Measurements from ENCODE around the gene COX20.

COX20 gene

GRCh38 chr1:244854166-244854565 lies 18.7 kb downstream of the COX20 start:
- no peak for FAIRE-seq

GRCh38 chr1:244854865-244855578 lies 19.6 kb downstream of the COX20 start:
- no peak for FAIRE-seq

- no peak for FAIRE-seq
These were observed 22.3 kb downstream of the COX20 start for GRCh38 chr1:244857761-244858160.

GRCh38 chr1:244858357-244858756 lies 22.9 kb downstream of the COX20 start:
- FAIRE-seq, result no peak

- no peak for FAIRE-seq
These were observed 24.6 kb downstream of the COX20 start for GRCh38 chr1:244860078-244860477.

GRCh38 chr1:244860914-244861610 lies 25.6 kb downstream of the COX20 start:
- FAIRE-seq, result no peak

- FAIRE-seq, result no peak
These were observed 26.2 kb downstream of the COX20 start for GRCh38 chr1:244861683-244862082.

GRCh38 chr1:244862354-244862698 lies 26.9 kb downstream of the COX20 start:
- FAIRE-seq, result no peak

- FAIRE-seq, result no peak
These were observed 27.4 kb downstream of the COX20 start for GRCh38 chr1:244862699-244863490.

- no peak for FAIRE-seq
These were observed 28.2 kb downstream of the COX20 start for GRCh38 chr1:244863491-244864252.

GRCh38 chr1:244864253-244865027 lies 29.0 kb downstream of the COX20 start, which contains the start of gene HNRNPU:
Gene HNRNPU, minus strand, starts transcription at chr1:244864543. Its CDS starts 236 bp downstream, at chr1:244864307.
- peak; percentile 35 for FAIRE-seq

GRCh38 chr1:244865028-244865371 lies 29.5 kb downstream of the COX20 start:
- FAIRE-seq, result no peak

- no peak for FAIRE-seq
These were observed 30.4 kb downstream of the COX20 start for GRCh38 chr1:244865820-244866219.

- no peak for FAIRE-seq
These were observed 30.9 kb downstream of the COX20 start for GRCh38 chr1:244866355-244866754.

GRCh38 chr1:244868484-244869363 lies 33.3 kb downstream of the COX20 start:
- no peak for FAIRE-seq

- FAIRE-seq, result no peak
These were observed 33.9 kb downstream of the COX20 start for GRCh38 chr1:244869364-244869827.

GRCh38 chr1:244869950-244870349 lies 34.5 kb downstream of the COX20 start:
- FAIRE-seq, result no peak

- no peak for FAIRE-seq
These were observed 39.6 kb downstream of the COX20 start for GRCh38 chr1:244874974-244875579.

- no peak for FAIRE-seq
These were observed 40.9 kb downstream of the COX20 start for GRCh38 chr1:244876228-244876910.

GRCh38 chr1:244878681-244879080 lies 43.2 kb downstream of the COX20 start:
- no peak for FAIRE-seq

Measured in endometrium (tissue), 2 donors.